Dermis blood vessel endothelial cell (primary cell): ENCODE measurements around the gene TRPC4. TPM values are rescaled to one million over a fixed set of nuclear protein-coding genes. Genes with fewer than 3 reads are reported as not detected.

Experiments used
- DNase-seq: peaks from one replicate; pipeline ENCODE4 v3.0.0; 2010
- total RNA-seq: library from RNA; depleted of rRNA; stranded (reverse); fragments of >200 nt; gene quantifications from 2 replicates; pipeline ENCODE4 v1.2.3, GENCODE V29; 2014

Gene TRPC4
- total RNA-seq, 1 donor from 2014 or later: 0.17 TPM

DNA sequence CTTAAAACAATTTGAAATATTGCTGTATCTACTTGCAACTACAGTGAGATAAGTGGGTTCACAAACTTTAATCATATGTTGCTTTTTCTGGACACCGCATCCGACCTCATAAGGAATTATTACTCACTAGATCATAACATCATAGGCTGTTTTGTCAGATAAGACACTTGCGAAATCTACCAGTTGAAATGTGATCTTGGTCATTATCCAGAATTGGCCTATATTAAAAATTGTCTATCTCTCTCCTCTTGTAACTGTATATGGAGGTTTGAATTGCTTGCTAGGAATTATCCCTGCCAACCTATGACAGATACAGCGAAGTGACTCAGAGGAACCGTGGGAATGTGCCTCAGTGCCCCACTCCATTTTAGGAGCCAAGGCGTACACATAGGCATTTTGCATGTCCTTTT, 154.0 kb downstream of the TRPC4 start:
- peak; percentile 10 for DNase-seq

GRCh38 chr13:37709318-37709717, 160.3 kb downstream of the TRPC4 start:
- DNase-seq: no peak

DNA sequence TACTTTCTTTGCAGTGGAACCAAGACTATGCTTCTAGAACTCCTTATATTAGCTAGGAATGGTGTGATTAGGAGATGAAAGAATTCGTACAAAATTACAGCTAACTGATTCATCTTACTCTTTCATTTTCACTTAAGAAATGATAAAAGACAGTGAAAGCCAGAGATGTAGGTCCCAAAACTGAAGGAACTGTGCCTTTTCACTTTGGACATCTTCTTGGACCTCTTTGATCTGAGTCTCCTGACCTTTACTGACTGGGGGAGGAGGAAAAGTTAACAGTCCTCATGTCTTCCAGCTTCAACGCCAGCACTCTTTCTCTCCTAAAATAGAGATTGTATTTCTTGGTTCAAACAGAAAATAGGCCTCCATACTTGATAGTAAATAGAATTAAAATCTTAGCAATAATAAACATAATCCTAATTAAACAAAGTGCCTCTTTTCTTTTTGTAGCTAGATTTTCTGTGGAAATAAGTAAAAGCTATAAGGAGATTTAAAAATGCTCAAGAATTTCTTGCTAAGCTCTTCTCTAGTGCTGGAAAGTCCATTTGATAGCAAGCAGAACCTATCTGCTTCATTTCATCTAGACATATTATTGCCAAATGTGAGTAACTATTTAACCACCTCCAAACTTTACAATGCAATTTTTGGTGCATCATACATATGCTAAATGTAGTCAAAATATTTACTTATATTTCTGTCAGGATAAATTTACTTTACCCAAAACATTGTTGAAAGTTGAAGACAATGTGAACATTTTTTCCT, 161.7 kb downstream of the TRPC4 start:
- no peak for DNase-seq

- no peak for DNase-seq
Observed at GRCh38 chr13:37706041-37706440, 163.5 kb downstream of the TRPC4 start.

DNA sequence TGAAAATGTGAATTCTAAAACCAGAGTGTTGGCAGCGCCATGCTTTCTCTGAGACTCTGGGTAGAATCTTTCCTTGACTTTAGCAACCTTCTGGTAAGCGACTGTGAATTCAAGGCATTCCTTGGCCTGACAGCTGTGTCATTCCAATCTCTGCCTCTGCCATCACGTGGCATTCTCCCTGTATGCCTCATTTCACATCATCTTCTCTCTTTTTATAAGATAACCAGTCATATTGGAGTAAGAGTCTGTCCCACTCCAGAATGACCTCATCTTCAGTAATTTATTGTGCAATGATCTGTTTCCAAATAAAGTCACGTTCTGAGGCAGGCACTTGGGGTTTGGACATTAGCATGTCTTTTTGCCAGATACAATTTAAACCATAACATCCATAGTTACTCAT, 167.6 kb downstream of the TRPC4 start:
- DNase-seq: peak; percentile 16

- peak; percentile 69 for DNase-seq
Observed at GRCh38 chr13:37701306-37701705, 168.3 kb downstream of the TRPC4 start.

DNA sequence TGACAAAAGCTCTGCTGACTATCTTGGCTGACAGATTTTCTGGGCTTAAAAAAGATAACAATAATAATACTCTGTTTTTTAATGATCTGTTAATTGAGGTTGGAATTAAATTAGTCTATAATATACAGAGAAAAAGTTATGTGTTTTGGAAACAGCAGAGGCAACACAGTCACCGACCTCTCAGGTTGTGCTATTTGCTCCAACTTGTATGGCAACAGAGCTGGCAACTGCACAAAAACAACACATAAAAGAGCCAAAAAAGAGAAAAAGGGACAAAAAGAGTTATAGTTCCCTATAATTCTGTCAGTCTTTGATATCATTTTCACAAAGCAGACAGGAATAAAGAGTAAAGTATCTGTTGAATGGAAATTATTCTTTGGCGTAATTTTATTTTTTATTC, 168.7 kb downstream of the TRPC4 start:
- peak; percentile 4 for DNase-seq

DNA sequence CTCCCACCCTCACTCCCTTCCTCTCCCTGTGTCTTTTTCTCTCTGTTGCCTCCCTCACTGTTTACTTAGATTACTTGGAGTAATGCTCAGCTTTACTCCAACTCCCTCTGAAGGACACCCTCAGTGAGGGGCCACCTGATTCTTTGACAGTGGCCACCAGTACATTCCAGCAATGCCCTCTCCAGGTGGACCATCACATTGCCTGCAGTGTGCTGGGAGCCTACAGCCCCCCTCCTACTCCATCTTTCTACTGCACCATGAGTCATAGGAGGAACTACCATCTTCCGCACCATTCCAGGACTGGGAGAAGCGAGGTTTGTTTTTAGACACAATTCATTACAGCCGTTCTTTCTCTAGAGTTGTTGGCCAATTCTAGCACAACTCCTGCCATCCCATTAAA, 174.4 kb downstream of the TRPC4 start:
- no peak for DNase-seq

DNA sequence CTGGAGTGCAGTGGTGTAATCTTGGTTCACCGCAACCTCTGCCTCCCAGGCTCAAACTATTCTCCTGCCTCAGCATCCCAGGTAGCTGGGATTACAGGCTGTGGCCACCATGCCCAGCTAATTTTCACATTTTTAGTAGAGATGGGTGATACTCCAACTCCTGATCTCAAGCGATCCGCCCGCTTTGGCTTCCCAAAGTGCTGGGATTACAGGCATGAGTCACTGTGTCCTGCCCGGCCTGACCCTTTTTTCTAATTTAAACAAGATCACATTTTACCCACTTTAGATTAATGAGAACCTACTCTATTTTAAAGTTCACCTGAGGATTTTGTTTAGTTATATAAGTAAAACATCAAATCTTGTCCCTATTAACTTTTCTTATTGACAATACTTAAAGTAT, 179.2 kb downstream of the TRPC4 start:
- no peak for DNase-seq

- no peak for DNase-seq
Observed at GRCh38 chr13:37686501-37686900, 183.1 kb downstream of the TRPC4 start.

- no peak for DNase-seq
Observed at GRCh38 chr13:37685206-37685605, 184.4 kb downstream of the TRPC4 start.

DNA sequence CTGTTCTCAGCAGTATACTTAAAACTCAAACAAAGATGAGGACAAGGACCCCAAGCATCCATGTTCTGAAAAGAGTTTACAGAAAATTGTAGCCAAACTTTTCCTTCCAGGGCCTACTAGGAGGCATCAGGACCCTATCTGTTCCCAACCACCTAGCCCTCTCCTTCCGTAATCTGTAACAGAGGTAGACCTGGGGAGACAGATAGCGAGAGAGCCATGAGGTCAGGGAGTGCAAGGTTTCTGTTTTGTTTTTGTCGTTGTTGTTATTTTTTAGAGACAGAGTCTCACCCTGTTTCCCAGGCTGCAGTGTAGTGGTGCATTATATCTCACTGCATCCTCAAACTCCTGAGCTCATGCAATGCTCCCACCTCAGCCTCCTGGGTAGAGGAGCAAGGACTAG, 187.1 kb downstream of the TRPC4 start:
- no peak for DNase-seq

DNA sequence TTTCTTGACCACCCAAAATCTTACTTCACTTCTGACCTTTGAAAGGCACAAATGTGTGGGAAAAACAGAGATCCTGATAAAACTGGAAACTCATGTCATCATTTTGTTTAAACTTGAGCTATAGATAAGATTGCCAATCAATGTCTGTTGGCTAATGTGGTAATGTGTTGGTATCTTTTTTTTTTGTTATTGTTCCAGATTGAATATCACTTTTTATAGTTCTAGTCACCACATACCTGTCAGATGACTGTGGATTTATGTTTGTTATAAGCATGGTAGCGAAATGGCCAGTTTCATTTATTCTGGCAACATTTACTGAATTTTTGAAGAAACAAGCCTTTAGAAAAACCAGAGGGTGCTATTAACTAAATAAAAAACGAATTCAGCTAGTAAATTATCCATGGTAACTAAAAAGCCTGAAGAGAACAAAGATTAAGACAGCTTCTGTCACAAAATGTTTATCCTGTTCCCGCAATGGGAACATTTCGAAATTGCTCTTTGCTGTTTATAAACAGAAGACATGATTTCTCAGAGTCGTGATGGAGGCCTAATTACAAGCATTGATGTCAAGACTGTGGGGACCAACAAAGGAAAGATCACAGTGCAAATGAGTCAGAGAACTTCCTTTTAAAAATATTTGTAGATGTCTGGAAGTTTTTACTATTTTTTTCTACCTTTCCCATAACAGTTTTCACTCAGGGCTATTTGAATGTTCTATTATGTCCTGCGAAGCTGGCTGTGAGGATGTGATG, 188.1 kb downstream of the TRPC4 start:
- DNase-seq: peak; percentile 41

GRCh38 chr13:37680137-37680536, 189.4 kb downstream of the TRPC4 start:
- DNase-seq: no peak

GRCh38 chr13:37679043-37679442, 190.5 kb downstream of the TRPC4 start:
- no peak for DNase-seq

DNA sequence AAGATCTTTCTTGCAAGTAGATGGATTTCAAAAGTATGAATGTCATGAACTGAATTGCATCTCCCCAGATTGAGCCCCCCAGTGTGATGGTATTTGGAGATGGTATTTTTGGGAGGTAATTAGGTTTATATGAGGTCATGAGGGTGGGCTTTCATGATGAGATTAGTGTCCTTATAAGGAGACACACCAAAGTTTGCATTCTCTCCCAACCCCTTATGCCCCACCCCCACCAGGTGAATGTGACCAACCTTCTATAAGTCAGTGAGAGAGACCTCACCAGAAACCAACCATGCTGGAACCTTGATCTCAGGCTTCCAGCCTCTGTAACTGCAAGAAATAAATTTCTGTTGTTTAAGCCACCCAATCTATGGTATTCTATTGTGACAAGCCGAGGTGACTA, 199.7 kb downstream of the TRPC4 start:
- DNase-seq: no peak

- no peak for DNase-seq
Observed at GRCh38 chr13:37667702-37668101, 201.9 kb downstream of the TRPC4 start.

DNA sequence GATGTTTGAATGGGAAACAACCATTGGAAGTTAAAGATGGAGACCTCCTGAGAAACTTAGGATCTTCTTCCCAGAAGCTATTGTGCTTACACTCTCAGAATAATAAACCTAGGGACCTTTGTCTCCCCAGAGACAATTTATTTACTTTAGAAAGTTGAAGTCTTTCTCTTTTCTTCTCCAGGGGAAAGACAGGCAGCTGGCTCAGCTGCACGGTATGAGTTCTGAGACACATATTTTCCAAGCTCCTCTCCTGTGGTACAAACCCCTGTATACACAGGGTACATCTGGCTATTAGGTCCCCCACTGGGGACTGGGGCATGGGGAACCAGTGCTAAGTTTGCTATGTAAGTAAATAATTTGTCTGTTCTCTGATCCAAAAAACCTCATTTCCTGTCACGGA, 203.5 kb downstream of the TRPC4 start:
- no peak for DNase-seq

GRCh38 chr13:37665420-37665819, 204.2 kb downstream of the TRPC4 start:
- peak; percentile 1 for DNase-seq

- DNase-seq: no peak
Observed at GRCh38 chr13:37663724-37664123, 205.8 kb downstream of the TRPC4 start.

- no peak for DNase-seq
Observed at GRCh38 chr13:37662624-37663023, 206.9 kb downstream of the TRPC4 start.

GRCh38 chr13:37657956-37658355, 211.6 kb downstream of the TRPC4 start:
- no peak for DNase-seq

DNA sequence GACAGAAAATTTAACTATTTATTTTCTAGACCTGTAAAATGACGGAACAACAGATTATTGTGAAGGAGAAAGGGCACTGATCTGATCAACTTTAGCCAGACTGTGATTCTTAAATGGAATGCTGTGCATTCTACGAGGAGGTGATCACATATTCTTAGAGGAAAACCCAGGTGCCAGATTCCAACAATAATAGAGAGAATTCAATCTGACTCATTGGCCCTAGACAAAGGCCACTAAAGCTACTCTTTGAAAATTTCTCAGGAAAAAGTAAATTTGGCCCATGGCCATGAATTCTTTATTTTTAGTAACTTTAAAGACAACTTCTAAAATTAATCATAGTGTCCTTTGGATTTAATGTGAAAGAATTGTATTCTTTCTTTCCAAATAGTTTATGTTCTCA, 212.4 kb downstream of the TRPC4 start:
- DNase-seq: peak; percentile 71

DNA sequence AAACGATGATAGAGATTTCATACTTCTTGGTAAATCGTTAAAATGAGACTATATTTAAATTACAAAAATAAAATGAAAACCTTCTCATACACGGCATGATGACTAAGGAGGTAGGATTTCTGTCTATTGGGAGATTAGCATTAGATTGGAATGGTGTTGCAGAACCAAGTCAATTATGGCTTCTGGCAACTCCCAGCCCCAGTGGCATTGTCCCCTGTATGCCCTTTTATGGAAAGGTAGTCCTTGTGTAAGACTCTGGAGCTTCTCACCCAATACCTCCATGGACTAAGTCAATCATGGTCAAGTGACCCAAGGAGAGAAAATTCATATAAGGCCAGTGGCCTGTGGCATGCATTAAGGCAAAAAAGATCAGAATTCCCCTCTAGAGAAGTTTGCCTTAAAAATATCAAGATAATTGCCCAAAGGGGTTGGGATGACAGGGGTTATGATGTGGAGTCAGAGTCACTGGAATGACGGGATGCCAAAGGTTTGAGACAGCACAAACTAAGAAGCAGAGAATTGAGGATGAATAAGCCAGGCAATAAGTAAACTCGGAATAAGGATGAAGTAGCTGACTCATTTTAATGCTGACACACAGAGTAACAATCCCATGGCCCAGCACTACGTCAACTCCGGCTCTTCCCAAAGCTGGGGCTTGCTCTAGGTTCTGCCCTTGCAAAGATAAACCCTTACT, 213.2 kb downstream of the TRPC4 start:
- peak; percentile 58 for DNase-seq
